NCI-H1105 treated with DMSO at 0.1 percent for 48 hours (cell line): Measurements from ENCODE around the gene PACSIN2.
"Not testable (repeated sequence)": the region's sequence is repeated elsewhere in the genome, so short reads cannot be mapped to it uniquely, and the experiment has no call there.

ENCODE experiments used
- DNase-seq: peaks from one replicate; lab custom pipeline; 2025; lab: John Stamatoyannopoulos, UW

The PACSIN2 gene

DNA sequence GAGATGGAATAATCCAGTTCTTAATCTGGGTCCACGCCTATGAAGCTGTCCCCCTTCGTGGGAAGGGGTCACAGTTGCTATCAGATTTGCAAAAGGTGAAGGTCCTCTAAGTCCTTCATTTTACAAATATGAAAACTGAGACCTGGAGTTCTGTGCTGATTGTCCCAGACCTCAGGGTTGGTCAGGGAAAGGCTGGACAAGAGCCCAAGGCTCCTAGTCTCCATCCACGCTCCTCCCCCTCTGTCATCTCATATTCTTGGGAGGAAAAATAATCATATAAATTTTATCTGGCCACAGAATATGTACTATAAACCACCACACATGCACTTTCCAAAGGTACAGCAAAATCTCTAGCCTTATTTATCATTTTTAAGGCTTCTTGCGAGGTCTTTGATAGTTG lies 5.5 kb downstream of the PACSIN2 start:
- no peak for DNase-seq

DNA sequence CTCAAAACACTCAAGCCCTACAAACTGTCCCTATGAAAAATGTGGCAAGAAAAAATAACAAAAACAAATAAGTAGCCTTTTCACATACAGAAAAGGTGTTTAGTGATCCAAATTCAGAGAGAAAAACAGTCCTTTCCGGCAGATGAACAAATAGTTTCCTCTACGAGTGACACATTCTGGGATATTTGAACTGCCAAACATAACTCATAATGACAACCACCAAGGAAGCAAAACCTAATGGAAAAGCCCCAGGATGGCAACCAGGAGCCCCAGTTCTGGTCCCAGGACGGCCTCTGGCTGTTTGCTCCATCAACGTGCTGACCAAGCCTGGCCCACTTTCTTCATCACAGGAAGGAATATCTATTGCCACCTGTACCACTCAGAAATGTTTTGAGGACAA lies 6.0 kb downstream of the PACSIN2 start:
- no peak for DNase-seq

DNA sequence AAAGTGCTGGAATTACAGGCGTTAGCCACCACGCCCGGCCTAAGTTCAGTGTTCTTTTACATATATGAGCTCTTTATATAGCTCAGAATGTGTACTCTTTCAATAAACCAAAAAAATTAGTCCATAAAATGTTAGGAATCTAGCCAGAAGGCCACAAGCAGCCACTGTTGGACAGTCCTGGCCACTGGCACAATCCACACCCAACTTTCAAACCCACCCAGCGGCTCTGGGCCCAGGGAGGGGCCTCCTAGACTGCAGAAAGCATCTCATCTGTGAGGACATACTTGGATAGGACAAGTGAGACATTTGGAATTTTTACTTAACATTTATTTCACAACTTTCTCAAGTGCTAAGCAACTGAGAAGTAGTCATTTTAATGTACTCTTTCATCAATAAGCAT lies 6.4 kb downstream of the PACSIN2 start:
- DNase-seq, result no peak

DNA sequence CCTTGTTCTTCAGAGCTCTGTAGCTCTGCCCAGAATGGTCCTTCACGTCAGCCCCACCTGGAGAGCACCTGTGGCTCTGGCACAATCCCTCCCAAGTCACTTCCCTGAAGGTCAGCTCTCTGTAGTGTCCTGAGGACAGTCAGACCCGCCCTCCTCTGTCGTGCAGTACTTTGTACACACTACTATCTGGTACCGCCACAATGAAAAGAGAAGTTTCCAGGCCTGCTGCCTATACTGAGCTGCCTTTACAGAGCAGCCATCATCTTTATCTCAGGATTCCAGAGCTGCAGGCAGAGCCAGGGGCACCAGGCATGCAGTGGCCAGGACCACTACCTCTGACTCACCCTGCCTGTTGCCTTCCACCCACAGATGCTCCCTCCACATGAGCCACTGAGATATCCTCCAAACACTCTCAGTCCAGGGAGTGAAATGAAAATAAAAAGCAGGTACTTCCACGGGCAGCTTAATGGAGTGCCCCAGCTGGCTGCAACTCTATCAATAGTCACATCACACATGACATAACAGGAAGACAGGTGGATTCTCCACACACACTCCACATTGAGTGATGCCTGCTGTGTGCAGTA lies 7.3 kb downstream of the PACSIN2 start:
- no peak for DNase-seq

DNA sequence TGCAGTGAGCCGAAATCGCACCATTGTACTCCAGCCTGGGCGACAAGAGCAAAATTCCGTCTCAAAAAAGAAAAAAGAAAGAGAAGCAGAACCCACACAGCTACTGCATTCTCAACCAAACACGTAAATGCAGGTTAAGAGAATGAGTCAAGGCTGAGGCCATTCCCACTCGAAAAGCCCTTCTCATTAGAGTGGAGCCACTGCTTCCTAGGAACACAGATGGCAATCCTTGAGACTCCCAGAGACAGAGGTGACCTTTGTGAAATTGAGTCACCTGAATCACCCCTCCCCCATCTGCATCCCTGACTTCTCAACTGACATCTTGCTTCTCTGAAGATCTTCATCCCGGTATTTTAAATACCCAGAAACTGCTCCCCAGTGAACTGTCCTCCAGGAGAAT lies 8.2 kb downstream of the PACSIN2 start:
- no peak for DNase-seq

DNA sequence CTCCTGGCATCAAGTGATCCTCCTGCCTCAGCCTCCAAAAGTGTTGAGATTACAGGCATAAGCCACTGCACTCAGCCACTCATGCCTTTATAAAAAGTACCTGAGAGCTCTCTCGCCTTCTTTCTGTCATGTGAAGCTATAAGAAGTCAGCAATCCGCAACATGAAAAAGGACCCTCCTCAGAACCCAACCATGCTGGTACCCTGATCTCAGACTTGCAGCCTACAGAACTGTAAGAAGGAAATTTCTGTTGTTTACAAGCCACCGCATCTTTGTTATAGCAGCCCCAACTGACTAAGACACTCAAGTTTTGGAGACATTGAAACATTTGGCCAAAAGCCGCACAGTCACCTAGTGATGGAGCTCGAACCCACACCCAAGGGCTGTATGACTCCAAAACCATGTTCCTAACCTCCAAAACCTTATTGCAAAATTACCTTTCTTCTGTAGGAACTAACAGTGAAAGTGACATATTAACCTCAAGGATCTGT lies 8.9 kb downstream of the PACSIN2 start:
- DNase-seq, result no peak

DNA sequence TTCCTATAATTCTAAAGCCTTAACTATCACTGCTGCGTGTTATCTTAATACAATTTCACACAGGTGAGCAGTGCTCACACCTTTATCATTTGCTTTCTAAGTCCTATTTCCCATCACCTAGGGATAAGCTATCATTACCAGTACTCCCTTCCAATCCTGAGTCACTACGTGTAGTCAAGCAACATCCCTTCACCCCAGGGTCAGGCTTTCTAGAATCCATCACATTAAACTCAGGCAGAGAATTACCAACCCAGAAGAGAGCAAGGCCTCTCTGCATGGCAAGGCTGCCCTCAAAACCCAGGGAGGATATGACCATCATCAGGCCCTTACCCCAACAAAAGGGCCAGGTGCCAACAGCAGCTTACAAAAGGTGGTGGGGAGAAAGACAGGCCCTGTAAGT lies 9.8 kb downstream of the PACSIN2 start:
- DNase-seq, result no peak

DNA sequence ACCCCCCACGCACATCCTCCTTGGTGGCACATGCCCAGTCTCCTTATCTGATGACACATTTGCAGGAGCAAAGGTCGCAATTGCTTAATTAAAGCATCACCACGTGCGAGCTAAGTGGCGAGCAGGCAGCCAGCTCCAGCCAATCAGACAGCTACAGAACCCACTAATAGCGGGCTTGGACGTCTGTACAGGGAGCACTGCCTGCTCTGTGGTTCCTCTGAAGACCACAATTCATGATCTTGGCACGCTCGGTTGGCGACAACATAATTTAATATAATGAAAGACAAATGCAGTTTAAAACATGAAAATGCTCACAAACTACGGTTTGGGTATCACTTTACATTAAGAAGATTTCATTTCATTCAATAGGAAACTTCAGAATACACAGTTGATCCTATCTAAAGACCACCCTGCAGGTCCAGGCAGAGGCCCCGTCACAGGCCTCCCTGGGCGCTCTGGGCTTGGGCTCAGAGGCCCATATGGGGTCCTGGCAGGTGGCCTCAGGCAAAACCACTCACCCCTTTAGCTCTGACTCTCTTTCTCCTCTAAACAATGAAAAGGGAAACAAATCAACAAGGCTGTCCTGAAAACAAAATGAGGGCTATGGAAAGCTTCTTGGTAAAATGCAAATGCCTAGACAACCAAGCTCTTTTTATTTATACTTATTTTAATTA lies 10.4 kb downstream of the PACSIN2 start:
- DNase-seq, result no peak

DNA sequence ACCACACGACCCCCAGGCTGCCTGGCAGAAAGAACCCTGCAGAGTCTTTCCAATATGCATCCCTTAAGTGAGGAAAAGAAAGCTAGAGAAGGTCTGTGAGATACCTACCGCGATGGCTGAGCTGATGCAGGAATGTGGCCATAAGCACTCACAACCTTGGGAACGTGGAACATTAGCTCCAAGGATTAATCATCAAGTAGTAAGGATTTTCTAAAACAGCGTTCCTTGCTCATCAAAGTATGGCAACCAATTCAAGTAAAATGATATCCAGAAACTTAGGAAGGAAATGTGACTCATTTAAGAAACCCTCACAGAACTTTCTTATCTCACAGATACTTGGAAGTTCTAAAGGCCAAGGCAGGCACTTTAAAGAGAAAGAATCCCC lies 12.8 kb downstream of the PACSIN2 start:
- DNase-seq, result no peak

DNA sequence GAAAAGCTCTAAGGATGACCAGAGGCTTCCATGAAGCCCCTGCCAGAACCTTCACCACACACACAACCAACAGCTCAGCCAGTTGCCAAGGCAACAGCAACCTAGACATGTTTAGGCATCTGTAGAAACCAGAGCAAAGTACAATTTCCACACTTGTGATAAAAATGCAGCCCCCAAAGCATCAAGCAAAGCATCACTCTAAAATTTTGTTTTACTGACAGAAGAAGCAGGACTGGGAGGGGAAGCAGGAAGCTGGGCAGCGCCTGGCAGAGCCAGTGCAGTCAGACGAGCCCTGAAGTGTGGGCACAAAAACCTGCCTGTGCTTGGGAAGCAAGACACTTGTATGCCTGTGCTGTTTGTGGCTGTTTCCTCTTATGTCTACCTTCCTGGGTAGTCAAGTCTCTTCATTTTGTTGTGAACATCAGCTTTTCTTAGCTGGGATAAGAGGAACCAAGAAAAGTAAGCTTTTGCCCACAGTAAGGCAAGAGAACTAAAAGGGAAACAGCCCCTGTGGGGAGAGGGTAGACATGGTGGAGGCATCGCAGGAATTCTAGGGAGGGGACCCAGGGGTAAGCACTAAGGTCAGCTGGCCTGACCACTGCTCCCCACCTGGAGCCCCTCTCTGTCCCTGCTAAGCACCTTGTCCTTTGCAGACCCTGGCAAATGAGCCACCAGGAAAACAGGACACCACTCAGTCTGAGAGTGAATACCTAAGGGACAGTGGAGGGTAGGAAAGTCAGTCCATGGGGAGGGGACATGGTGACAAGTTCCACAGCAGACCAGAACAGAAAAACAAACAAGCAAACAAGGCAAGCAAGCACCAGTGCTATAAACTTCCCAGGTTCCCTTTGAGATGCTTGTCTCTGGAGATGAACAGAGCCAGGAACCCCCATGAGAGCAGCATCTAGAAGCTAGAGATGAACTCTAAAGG lies 13.4 kb downstream of the PACSIN2 start:
- no peak for DNase-seq

DNA sequence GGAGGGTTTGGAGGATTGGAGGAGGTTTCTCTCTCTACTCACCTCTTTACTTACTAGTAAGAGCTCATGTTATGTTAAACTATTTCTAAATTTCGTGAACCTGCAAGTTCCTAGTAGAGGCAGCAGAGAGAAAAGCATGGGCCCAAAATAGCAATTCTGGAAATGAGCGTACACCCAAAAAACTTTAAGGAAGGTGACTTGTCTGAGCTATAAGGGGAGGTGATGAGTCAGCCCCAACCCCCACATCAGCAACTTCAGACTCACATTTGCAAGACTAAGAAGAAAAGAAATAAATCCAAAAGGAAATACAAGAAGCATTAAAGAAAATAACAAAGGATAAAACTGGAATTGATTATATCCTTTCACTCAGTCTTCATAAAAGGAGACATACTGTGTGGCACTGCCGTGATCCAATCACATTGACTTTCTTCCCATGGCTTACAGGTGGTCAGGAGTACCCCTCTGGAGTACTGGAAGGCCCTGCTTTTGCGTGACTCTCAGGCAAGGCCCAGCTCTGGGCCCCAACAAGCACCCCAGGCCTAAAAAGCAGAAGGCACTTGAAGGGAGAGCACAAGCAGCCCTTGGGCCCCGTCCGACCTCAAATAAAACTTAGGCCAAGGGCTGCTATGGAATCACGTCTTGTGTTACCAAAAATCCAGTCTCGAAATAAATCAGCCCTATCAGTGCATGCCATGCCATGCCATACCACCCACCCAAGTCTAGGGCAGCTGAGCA lies 14.3 kb downstream of the PACSIN2 start:
- no peak for DNase-seq

DNA sequence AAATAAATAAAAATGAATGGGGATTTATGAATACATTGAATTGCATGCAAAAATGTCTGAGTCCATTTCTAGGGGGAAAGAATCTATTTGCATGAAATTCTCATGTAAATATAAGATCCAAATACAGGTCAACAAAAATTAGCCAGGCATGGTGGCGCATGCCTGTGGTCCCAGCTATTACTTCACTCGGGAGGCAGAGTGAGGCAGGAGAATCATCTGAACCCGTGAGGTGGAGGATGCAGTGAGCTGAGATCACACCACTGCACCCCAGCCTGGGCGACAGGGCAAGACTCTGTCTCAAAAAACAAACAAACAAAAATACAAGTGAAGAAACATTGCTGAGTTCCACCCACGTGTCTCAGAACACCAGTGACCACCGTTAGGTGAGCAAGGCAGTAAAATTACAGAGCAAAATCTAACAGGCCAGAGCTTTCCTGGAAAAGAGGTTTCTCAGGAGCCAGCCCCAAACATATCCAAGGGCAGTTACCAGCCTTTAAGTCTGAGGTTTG lies 17.3 kb downstream of the PACSIN2 start:
- DNase-seq, result no peak

DNA sequence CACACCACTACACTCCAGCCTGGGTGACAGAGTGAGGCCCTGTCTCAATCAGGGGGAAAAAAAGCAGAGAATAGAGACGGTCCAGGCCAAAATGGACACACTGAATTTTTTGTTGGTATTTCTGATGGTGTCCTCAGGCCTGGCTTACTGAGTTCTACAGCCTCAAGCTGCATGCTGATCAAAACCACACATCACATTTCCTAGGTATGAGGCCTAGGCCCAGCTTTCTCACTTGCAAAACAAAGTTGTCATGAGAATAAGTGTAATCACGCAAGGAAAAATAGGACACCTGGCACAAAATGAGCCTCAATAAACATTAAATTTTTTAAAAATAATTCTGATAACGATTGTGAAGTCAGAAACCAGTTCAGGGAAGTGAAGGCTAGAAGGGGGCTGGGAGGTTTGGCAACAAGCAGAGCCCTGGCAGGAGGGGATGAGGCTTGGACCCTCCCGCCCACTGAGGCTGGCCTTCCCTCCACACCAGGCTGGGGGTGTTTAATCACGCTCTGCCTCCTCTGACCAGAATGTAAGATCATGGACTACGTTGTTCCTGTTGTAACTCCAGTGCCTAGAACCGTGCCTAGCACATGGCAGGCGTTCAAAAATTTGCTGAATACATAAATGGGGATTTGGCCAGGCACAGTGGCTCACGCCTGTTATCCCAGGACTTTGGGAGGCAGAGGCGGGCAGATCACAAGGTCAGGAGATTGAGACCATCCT lies 18.1 kb downstream of the PACSIN2 start:
- no peak for DNase-seq

DNA sequence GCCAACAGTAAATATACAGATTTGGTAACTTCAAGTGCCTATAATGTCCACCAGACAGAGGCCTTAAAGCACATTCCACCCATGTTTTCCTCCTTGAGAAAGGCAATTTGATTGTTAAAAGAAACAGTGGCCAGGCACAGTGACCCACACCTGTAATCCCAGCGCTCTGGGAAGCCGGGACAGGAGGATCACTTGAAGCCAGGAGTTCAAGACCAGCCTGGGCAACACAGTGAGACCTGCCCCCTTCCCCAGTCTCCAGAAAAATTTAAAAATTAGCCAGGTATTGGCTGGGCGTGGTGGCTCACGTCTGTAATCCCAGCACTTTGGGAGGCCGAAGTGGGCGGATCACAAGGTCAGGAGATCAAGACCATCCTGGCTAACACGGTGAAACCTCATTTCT lies 19.3 kb downstream of the PACSIN2 start:
- not testable (repeated sequence) for DNase-seq

DNA sequence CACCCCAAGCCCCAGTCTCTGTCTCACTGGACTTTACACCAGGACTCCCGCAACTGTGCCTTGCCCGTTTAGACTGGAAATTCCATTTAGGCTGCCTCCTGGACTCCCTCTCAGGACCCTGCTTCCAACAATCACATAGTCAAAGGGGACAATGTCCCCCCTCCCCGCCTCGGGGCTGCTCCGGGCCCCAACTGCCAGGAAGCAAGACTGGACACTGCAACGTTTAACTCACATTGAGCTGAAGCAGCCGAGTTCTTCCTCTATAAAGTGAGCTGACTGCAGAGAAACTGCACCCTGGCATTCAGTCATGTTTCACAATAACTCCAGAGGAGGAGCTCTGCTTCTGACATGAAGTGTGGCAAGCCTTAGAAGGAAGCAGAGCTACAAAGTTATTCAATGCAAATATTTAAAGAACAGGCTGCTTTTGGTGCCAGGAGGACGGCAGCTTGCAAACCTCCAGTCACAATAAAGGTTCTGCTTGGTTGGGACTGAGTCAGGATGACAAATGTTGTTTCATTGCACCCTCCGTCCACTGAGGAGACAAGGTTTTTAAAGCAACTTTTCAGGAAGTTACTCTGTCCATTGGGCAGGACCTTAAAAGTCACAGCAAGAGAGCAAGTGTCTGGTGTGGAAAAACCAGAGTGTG lies 19.9 kb downstream of the PACSIN2 start:
- no peak for DNase-seq

DNA sequence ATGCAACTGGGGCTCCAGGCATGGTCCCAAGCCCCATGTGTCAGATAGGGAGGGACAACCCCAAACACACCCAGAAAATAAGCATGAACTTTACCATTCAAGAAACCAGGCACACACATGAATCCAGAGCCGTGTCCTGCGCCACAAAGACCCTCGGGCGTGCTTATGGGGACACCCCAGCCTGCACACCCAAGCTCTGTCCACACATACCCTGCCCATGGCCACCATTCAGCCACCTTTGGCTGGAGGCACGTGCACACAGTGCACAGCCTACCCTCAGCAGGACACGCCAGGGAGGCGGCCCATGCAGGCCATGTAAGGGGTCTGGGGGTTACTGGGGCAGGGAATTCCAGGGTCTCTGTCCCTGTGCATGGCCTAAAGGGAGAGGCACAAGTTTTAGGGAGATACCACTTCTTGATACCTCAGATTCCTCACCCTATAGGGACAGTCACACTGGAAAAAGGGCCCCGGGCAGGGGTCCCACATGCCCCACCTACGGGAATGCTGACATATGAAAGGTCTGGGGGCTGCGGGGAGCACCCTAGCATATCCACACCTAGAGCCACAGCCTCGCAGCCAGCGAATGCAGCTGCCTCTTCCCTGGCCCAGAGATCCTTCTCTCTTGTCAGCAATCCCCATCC lies 20.6 kb downstream of the PACSIN2 start:
- no peak for DNase-seq

DNA sequence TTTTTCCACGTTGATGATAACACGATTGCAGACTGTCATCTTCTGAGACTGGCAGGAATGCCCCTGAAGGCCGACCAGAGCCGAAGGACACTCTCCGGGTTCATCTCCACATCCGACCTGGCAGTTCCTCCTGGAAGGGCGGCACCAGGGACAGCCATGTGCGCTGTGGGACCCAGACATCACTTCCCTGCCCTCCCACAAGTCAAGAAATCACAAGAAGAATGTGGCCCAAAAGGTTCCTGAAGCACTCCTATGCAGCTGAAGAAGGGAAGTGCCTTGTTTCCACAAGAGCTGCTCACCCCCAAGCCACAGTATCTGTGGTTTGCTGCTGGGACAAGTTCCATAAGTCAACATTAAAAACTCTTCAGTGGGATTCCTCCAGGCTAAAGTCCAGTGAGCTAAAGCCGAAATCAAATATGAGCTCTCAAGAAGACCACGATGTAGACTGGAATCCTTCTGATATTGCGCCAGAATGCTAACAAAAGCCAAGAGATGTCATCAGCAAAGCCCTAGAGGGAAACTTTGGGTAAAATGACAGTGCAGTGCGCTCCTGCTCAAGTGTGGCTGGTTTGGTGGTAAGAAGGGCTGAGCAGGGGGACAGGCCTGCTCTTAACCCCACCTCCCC lies 21.2 kb downstream of the PACSIN2 start:
- no peak for DNase-seq

DNA sequence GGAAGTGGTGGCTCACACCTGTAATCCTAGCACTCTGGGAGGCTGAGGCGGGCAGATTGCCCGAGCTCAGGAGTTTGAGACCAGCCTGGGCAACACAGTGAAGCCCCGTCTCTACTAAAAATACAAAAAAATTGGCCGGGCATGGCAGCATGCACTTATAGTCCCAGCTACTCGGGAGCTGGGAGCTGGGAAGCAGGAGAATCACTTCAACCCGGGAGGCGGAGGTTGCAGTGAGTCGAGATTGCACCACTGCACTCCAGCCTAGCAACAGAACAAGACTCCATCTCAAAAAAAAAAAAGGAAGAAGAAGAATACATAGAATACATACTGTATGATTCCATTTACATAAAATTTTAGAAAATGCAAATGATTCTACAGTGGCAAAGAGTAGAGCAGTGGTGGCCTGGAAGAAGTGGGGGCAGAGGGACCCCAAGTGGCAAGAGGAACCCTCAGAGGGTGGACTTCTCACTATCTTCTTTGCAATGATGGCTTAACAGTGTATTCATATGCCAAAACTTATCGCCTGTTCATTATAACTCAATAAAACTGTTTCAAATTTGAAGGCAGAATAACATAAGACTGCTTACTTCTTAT lies 22.0 kb downstream of the PACSIN2 start:
- no peak for DNase-seq

DNA sequence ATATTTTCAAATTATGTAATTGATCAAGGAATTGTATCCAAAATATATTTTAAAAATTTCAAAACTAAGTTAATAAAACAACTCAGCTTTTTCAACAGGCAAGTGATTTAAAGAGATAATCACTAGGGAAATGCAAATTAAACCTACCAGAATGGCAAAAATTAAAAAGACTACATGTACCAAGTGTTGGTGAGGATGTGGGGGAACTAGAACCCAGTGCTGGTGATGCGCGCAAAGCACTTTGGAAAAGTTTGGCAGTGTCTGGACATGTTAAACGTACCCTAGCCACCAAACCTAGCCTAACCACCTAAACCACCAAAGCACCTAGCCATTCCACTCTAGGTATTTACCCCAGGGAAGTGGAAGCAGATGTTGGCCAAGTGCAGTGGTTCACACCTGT lies 22.9 kb downstream of the PACSIN2 start:
- no peak for DNase-seq
